GM12874 (cell line): ENCODE measurements around the gene EXOC1L.

ENCODE experiments used
- CTCF ChIP-seq: IDR thresholded peaks from 2 replicates; pipeline ENCODE4 v1.5.1; 2011; ENCODE audit warnings: low read depth, mild to moderate bottlenecking, control low read depth, low read length, moderate library complexity; ENCODE audit not compliant: insufficient read depth

The EXOC1L gene

GRCh38 chr4:55837903-55838302, 18.3 kb downstream of the EXOC1L start:
- TF ChIP-seq CTCF = no peak

GRCh38 chr4:55838356-55838755, 18.8 kb downstream of the EXOC1L start:
- TF ChIP-seq CTCF = no peak

- no peak for TF ChIP-seq CTCF
Measured at GRCh38 chr4:55838952-55839351, 19.4 kb downstream of the EXOC1L start.

GRCh38 chr4:55840956-55841355, 21.4 kb downstream of the EXOC1L start:
- TF ChIP-seq CTCF = no peak

GRCh38 chr4:55849724-55850123, 30.1 kb downstream of the EXOC1L start:
- TF ChIP-seq CTCF = no peak

GRCh38 chr4:55851885-55852284, 32.3 kb downstream of the EXOC1L start:
- no peak for TF ChIP-seq CTCF

- no peak for TF ChIP-seq CTCF
Measured at GRCh38 chr4:55853484-55854046, 34.0 kb downstream of the EXOC1L start, which contains the start of gene EXOC1. TSS of gene EXOC1 (plus strand) at chr4:55853648. CDS start at chr4:55858324, 4,676 bp downstream.

GRCh38 chr4:55854129-55854528, 34.5 kb downstream of the EXOC1L start:
- TF ChIP-seq CTCF = no peak
